MCF 10A (cell line): ENCODE measurements around the gene POLR2E. TPM values are rescaled to one million over a fixed set of nuclear protein-coding genes. Genes with fewer than 3 reads are reported as not detected.

ENCODE experiments used
- BruUV-seq: library from RNA; stranded (reverse); fragments of 400-500 nt; replicated peaks from 2 replicates; lab custom pipeline; 2021; lab: Mats Ljungman, UMichigan
- CTCF ChIA-PET: fragments of 300-600 bp; sonication (Branson Sonifier 250); formaldehyde crosslinking; extraction: SDS; loops from one replicate; lab custom pipeline; 2021; ENCODE audit warnings: antibody characterized with exemption, inconsistent platforms; lab: Yijun Ruan, JAX
- POLR2A ChIA-PET: fragments of 300-600, 350-650 bp; sonication (Branson Sonifier 250); formaldehyde crosslinking; extraction: SDS; loops from one replicate; lab custom pipeline; 2020; ENCODE audit warnings: antibody characterized with exemption, inconsistent platforms; lab: Yijun Ruan, JAX
- DNase-seq: peaks from one replicate; pipeline ENCODE4 v3.0.0-alpha.2; 2018; ENCODE audit not compliant: unreplicated experiment
- H3K27ac Mint-ChIP-seq: one replicate; pipeline ENCODE4 v1.8.0; 2022; ENCODE audit warnings: mild to moderate bottlenecking, low read depth, mixed read lengths; ENCODE audit not compliant: unreplicated experiment
- H3K27me3 Mint-ChIP-seq: one replicate; pipeline ENCODE4 v1.8.0; 2022; ENCODE audit warnings: mixed read lengths; ENCODE audit not compliant: insufficient read depth, unreplicated experiment
- H3K36me3 Mint-ChIP-seq: one replicate; pipeline ENCODE4 v1.8.0; 2022; ENCODE audit warnings: mild to moderate bottlenecking, moderate library complexity, mixed read lengths; ENCODE audit not compliant: insufficient read depth, unreplicated experiment
- H3K4me1 Mint-ChIP-seq: one replicate; pipeline ENCODE4 v1.8.0; 2022; ENCODE audit warnings: mixed read lengths; ENCODE audit not compliant: insufficient read depth, unreplicated experiment
- H3K4me3 Mint-ChIP-seq: one replicate; pipeline ENCODE4 v1.8.0; 2022; ENCODE audit warnings: mild to moderate bottlenecking, moderate library complexity, mixed read lengths; ENCODE audit not compliant: unreplicated experiment
- H3K9me3 Mint-ChIP-seq: one replicate; pipeline ENCODE4 v1.8.0; 2022; ENCODE audit warnings: mixed read lengths; ENCODE audit not compliant: unreplicated experiment
- CTCF ChIP-seq: fragments of 200-600 bp; IDR thresholded peaks from one replicate; pipeline ENCODE4 v1.8.0; 2022; ENCODE audit warnings: antibody characterized with exemption, mild to moderate bottlenecking; ENCODE audit not compliant: unreplicated experiment
- intact Hi-C: fragments of 100-400 bp; cut with micrococcal nuclease; formaldehyde crosslinking; loops from 2 replicates; pipeline ENCODE4 v1.14.1; 2022
- total RNA-seq: library from RNA; stranded (reverse); gene quantifications from 2 replicates; pipeline ENCODE4 v1.2.3, GENCODE V29; 2022

Gene POLR2E
- total RNA-seq, 1 experiment from 2014 or later, result 184 TPM

DNA sequence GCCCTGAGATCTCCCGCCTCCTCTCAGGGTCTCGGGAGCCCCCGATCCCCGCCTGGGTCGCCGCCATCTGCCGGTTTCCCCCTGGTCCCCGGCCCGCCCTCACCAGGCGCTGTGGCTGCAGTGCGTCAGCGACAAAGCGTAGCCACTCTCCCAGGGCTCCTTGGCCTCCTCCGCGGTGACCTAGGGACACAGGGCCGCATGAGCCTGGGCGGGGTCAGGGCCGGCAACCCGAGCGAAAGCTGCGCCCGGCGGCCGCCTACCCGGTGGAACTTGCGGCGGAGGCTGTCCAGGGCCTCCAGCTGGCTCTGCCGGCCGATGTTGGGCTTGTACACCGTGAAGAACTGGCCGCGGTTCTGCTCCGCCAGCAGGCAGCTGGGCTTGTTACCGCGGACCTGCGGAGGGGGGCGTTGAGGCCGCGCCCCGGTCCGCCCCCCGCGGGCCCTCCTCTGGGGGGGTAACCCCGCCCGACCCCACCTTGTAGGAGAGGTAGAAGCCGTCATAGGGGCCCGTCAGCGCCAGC is 13.9 kb upstream of the POLR2E start:
- H3K4me1 Mint-ChIP-seq, result no peaks in the 10 kb centered on the region
- ChIA-PET CTCF (no interaction called here), POLR2A (interaction anchor here (0.8 kb wide), 1 partner anchor 8 kb away, joined by 3 read pairs; no protein-coding TSS in a partner anchor)
- no peaks in the 10 kb centered on the region for H3K9me3 Mint-ChIP-seq
- intact Hi-C loops, result no loop called here
- no peak overlapping the region for H3K27ac Mint-ChIP-seq
- no peak for DNase-seq
- no peaks in the 10 kb centered on the region for H3K27me3 Mint-ChIP-seq
- no peak for TF ChIP-seq CTCF
- BruUV-seq, result TSS peak; percentile 57
- H3K36me3 Mint-ChIP-seq, result peaks cover 75% of the 10 kb centered on the region
- no peak overlapping the region for H3K4me3 Mint-ChIP-seq

GRCh38 chr19:1108291-1109031 is 13.3 kb upstream of the POLR2E start:
- ChIA-PET POLR2A (interaction anchor here (0.8 kb wide), 1 partner anchor 9 kb away, joined by 3 read pairs; no protein-coding TSS in a partner anchor), CTCF (no interaction called here)
- intact Hi-C loops, result no loop called here
- H3K36me3 Mint-ChIP-seq, result peaks cover 69% of the 10 kb centered on the region
- H3K27me3 Mint-ChIP-seq, result no peaks in the 10 kb centered on the region
- H3K27ac Mint-ChIP-seq, result no peak overlapping the region
- BruUV-seq, result no TSS peak
- H3K9me3 Mint-ChIP-seq, result no peaks in the 10 kb centered on the region
- no peak overlapping the region for H3K4me3 Mint-ChIP-seq
- no peak for TF ChIP-seq CTCF
- no peak for DNase-seq
- H3K4me1 Mint-ChIP-seq, result no peaks in the 10 kb centered on the region

DNA sequence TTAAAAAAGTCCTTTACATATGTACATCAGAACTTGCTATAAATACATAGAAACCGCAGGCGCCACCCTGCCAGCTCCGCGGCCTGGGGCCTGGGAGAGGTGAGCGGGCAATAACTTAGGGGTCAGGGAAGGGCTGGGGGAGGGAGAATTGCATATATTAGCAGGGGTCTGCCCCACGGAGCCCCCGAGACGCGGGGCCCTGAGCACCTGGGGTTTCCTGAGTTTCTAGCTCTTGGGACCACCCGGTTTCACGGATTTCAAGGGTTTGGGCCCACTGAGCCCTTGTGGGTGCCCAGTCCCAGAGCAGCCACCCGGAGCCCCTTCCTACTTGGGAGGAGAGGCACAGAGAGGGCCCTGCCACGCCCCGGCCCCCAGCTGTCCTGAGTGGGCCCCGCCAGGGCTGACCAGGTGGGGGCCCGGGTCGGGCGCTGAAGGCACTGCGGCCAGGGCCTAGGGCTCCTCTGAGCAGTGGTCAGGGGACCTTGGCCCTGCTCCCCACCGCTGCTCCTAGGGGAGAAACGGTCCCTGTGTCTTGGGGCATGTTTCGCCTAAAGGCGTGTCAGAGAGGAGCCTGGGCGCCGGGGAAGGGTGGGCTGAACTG is 12.6 kb upstream of the POLR2E start:
- DNase-seq, result no peak
- ChIA-PET CTCF (interaction anchor here (0.6 kb wide), 1 partner anchor 86 kb away, joined by 3 read pairs; no protein-coding TSS in a partner anchor), POLR2A (interaction anchor here (1.2 kb wide), 1 partner anchor 14 kb away, joined by 3 read pairs; no protein-coding TSS in a partner anchor)
- no peak for TF ChIP-seq CTCF
- intact Hi-C loops, result loop anchor here (1.0 kb wide), 1 partner anchor 50 kb away; no protein-coding TSS in a partner anchor
- H3K27ac Mint-ChIP-seq, result no peak overlapping the region
- H3K27me3 Mint-ChIP-seq, result no peaks in the 10 kb centered on the region
- BruUV-seq, result no TSS peak
- H3K36me3 Mint-ChIP-seq, result peaks cover 62% of the 10 kb centered on the region
- no peak overlapping the region for H3K4me3 Mint-ChIP-seq
- H3K9me3 Mint-ChIP-seq, result no peaks in the 10 kb centered on the region
- H3K4me1 Mint-ChIP-seq, result no peaks in the 10 kb centered on the region
